Hindlimb muscle (tissue), 1 donor: Measurements from ENCODE around the gene PSEN1. TPM values are rescaled to one million over a fixed set of nuclear protein-coding genes. Genes with fewer than 3 reads are reported as not detected.
"Not testable (repeated sequence)": the region's sequence is repeated elsewhere in the genome, so short reads cannot be mapped to it uniquely, and the experiment has no call there.

Experiments
- DNase-seq: peaks from one replicate; pipeline ENCODE4 v3.0.0-alpha.2; 2013
- polyA plus RNA-seq: library from polyadenylated mRNA; unstranded; fragments of 120-200 nt; gene quantifications from one replicate; pipeline ENCODE4 v1.2.1, GENCODE V29; 2013; ENCODE audit not compliant: insufficient read length

Gene PSEN1
- polyA plus RNA-seq, 1 donor = 30.6 TPM

- no peak for DNase-seq
Measured at GRCh38 chr14:73167727-73168126, 31.4 kb downstream of the PSEN1 start.

- no peak for DNase-seq
Measured at GRCh38 chr14:73168274-73168673, 32.0 kb downstream of the PSEN1 start.

GRCh38 chr14:73168691-73169090 is 32.4 kb downstream of the PSEN1 start:
- DNase-seq = no peak

GRCh38 chr14:73169855-73170254 is 33.5 kb downstream of the PSEN1 start:
- not testable (repeated sequence) for DNase-seq

GRCh38 chr14:73170686-73171085 is 34.4 kb downstream of the PSEN1 start:
- no peak for DNase-seq

GRCh38 chr14:73172500-73172899 is 36.2 kb downstream of the PSEN1 start:
- no peak for DNase-seq

- peak; percentile 32 for DNase-seq
Measured at GRCh38 chr14:73173092-73173735, 36.9 kb downstream of the PSEN1 start.

- DNase-seq = no peak
Measured at GRCh38 chr14:73176685-73177084, 40.4 kb downstream of the PSEN1 start.

- DNase-seq = no peak
Measured at GRCh38 chr14:73180385-73180805, 44.1 kb downstream of the PSEN1 start.

- DNase-seq = not testable (repeated sequence)
Measured at GRCh38 chr14:73180969-73181368, 44.7 kb downstream of the PSEN1 start.

- DNase-seq = no peak
Measured at GRCh38 chr14:73188501-73188911, 52.2 kb downstream of the PSEN1 start.

- no peak for DNase-seq
Measured at GRCh38 chr14:73189651-73190050, 53.3 kb downstream of the PSEN1 start.

- DNase-seq = no peak
Measured at GRCh38 chr14:73191441-73191840, 55.1 kb downstream of the PSEN1 start.

GRCh38 chr14:73194306-73194705 is 58.0 kb downstream of the PSEN1 start:
- DNase-seq = not testable (repeated sequence)

GRCh38 chr14:73198253-73198652 is 61.9 kb downstream of the PSEN1 start:
- DNase-seq = no peak

- DNase-seq = no peak
Measured at GRCh38 chr14:73203527-73203926, 67.2 kb downstream of the PSEN1 start.

GRCh38 chr14:73207615-73208014 is 71.3 kb downstream of the PSEN1 start:
- no peak for DNase-seq

- no peak for DNase-seq
Measured at GRCh38 chr14:73208390-73208789, 72.1 kb downstream of the PSEN1 start.

GRCh38 chr14:73208846-73209245 is 72.5 kb downstream of the PSEN1 start:
- no peak for DNase-seq

- DNase-seq = no peak
Measured at GRCh38 chr14:73209953-73210352, 73.6 kb downstream of the PSEN1 start.

- DNase-seq = no peak
Measured at GRCh38 chr14:73211251-73212040, 75.1 kb downstream of the PSEN1 start.

GRCh38 chr14:73216030-73216429 is 79.7 kb downstream of the PSEN1 start:
- no peak for DNase-seq

GRCh38 chr14:73217411-73217810 is 81.1 kb downstream of the PSEN1 start:
- no peak for DNase-seq

GRCh38 chr14:73220061-73220460 is 83.8 kb downstream of the PSEN1 start:
- no peak for DNase-seq
